M059J (cell line): ENCODE data around the gene PROB1. TPM values are rescaled to one million over a fixed set of nuclear protein-coding genes. Genes with fewer than 3 reads are reported as not detected.
"Not testable (repeated sequence)": the region's sequence is repeated elsewhere in the genome, so short reads cannot be mapped to it uniquely, and the experiment has no call there.

Experiments
- DNase-seq: peaks from one replicate; pipeline ENCODE4 v3.0.0-alpha.2; 2012; ENCODE audit warnings: low read depth
- total RNA-seq: library from RNA; depleted of rRNA; stranded (reverse); fragments of >200 nt; shearing (Covaris generic); gene quantifications from 2 replicates; pipeline ENCODE4 v1.2.3, GENCODE V29; 2014

Gene PROB1
- total RNA-seq, 1 experiment from 2014 or later = 0.81 TPM

GRCh38 chr5:139378101-139378825 is 16.6 kb downstream of the PROB1 start:
- no peak for DNase-seq

GRCh38 chr5:139377226-139377625 is 17.7 kb downstream of the PROB1 start:
- DNase-seq = no peak

- no peak for DNase-seq
Measured at GRCh38 chr5:139376364-139376763, 18.5 kb downstream of the PROB1 start.

GRCh38 chr5:139374909-139375308 is 20.0 kb downstream of the PROB1 start:
- DNase-seq = no peak

- DNase-seq = peak; percentile 73
Measured at GRCh38 chr5:139371482-139372435, 23.1 kb downstream of the PROB1 start.

GRCh38 chr5:139369181-139369580 is 25.7 kb downstream of the PROB1 start:
- DNase-seq = no peak

GRCh38 chr5:139368613-139369012 is 26.3 kb downstream of the PROB1 start:
- DNase-seq = no peak

- DNase-seq = no peak
Measured at GRCh38 chr5:139364466-139364865, 30.4 kb downstream of the PROB1 start.

GRCh38 chr5:139363937-139364336 is 31.0 kb downstream of the PROB1 start:
- no peak for DNase-seq

- no peak for DNase-seq
Measured at GRCh38 chr5:139361835-139362429, 33.0 kb downstream of the PROB1 start.

- DNase-seq = no peak
Measured at GRCh38 chr5:139360384-139360783, 34.5 kb downstream of the PROB1 start.

GRCh38 chr5:139358064-139358463 is 36.8 kb downstream of the PROB1 start:
- no peak for DNase-seq

- not testable (repeated sequence) for DNase-seq
Measured at GRCh38 chr5:139355900-139356299, 39.0 kb downstream of the PROB1 start.

- DNase-seq = no peak
Measured at GRCh38 chr5:139354186-139354585, 40.7 kb downstream of the PROB1 start.

- not testable (repeated sequence) for DNase-seq
Measured at GRCh38 chr5:139347863-139348262, 47.0 kb downstream of the PROB1 start.

GRCh38 chr5:139345442-139345841 is 49.5 kb downstream of the PROB1 start:
- DNase-seq = not testable (repeated sequence)

GRCh38 chr5:139344177-139344576 is 50.7 kb downstream of the PROB1 start:
- DNase-seq = no peak

- no peak for DNase-seq
Measured at GRCh38 chr5:139343476-139343875, 51.4 kb downstream of the PROB1 start.

- no peak for DNase-seq
Measured at GRCh38 chr5:139342423-139342723, 52.5 kb downstream of the PROB1 start.

- peak; percentile 96 for DNase-seq
Measured at GRCh38 chr5:139341689-139342422, 53.0 kb downstream of the PROB1 start, which contains the start of gene PAIP2. TSS of gene PAIP2 (plus strand) at chr5:139341854. CDS start at chr5:139363785, 21,931 bp downstream.

GRCh38 chr5:139341187-139341688 is 53.7 kb downstream of the PROB1 start:
- no peak for DNase-seq
